GM10266 (cell line): ENCODE results near the gene PDE1C.

Source experiments
- DNase-seq: peaks from one replicate; pipeline ENCODE4 v3.0.0; 2012; ENCODE audit errors: extremely low spot score
- CTCF ChIP-seq: IDR thresholded peaks from 2 replicates; pipeline ENCODE4 v1.5.1; 2012; ENCODE audit warnings: mild to moderate bottlenecking, low read depth; ENCODE audit not compliant: control insufficient read depth, insufficient read depth; ENCODE audit errors: missing control alignments

The PDE1C gene

DNA sequence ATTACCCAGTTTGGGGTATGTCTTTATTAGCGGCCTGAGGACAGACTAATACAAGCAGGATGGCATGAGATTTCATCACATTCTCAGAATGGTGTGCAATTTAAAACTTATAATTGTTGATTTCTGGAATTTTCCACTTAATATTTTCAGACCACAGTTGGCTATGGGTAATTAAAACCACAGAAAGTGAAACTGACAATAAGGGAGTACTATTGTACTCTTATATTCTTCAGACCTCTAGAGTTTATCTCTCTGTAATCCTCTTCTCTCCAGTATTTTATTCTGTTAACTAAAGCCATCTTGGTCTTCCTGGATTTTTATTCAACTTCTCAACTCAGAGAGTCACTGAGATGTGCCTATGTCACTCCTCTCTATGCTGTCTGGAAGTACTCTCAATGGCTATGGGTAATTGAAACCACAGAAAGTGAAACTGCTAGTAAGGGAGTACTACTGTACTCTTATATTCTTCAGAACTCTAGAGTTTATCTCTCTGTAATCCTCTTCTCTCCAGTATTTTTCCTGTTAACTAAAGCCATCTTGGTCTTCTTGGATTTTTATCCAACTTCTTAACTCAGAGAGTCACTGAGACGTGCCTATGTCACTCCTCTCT lies 264.9 kb downstream of the PDE1C start:
- no peak for DNase-seq

GRCh38 chr7:31796375-31796774 lies 273.8 kb downstream of the PDE1C start:
- no peak for DNase-seq
- no peak for TF ChIP-seq CTCF

More for the DNA sequence above, 264.9 kb downstream of the PDE1C start:
- TF ChIP-seq CTCF = no peak

- no peak for TF ChIP-seq CTCF
- no peak for DNase-seq
Measured at GRCh38 chr7:31794851-31795344, 275.3 kb downstream of the PDE1C start.

- TF ChIP-seq CTCF = no peak
- no peak for DNase-seq
Measured at GRCh38 chr7:31791881-31792280, 278.3 kb downstream of the PDE1C start.

GRCh38 chr7:31788883-31789680 lies 281.1 kb downstream of the PDE1C start:
- no peak for TF ChIP-seq CTCF
- DNase-seq = no peak

DNA sequence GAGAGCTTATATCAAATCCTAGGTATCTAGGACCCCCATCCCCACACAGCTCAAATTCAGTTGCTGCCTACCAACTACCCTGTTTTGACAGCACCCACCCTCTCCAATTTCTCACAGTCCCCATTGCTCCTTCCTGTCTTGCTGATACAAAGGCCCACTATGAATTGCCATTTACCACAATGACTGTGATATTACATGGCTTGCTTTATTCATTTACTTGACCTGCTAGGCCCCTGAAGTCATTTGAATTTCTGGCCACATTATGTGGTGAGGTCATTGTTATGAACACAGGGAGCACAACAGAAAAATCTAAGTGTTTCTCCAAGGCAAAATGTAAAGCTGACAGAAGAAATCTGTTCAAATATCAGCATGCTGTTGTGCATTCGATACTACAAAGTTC lies 281.8 kb downstream of the PDE1C start:
- TF ChIP-seq CTCF = no peak
- no peak for DNase-seq

- no peak for TF ChIP-seq CTCF
- no peak for DNase-seq
Measured at GRCh38 chr7:31786326-31786725, 283.9 kb downstream of the PDE1C start.
